NCI-H2107 (cell line): Measurements from ENCODE around the gene MYH7B.

ENCODE experiments used
- DNase-seq: peaks from one replicate; lab custom pipeline; 2025; lab: John Stamatoyannopoulos, UW

The MYH7B gene

GRCh38 chr20:34977365-34978091 is 21.9 kb downstream of the MYH7B start:
- no peak for DNase-seq

DNA sequence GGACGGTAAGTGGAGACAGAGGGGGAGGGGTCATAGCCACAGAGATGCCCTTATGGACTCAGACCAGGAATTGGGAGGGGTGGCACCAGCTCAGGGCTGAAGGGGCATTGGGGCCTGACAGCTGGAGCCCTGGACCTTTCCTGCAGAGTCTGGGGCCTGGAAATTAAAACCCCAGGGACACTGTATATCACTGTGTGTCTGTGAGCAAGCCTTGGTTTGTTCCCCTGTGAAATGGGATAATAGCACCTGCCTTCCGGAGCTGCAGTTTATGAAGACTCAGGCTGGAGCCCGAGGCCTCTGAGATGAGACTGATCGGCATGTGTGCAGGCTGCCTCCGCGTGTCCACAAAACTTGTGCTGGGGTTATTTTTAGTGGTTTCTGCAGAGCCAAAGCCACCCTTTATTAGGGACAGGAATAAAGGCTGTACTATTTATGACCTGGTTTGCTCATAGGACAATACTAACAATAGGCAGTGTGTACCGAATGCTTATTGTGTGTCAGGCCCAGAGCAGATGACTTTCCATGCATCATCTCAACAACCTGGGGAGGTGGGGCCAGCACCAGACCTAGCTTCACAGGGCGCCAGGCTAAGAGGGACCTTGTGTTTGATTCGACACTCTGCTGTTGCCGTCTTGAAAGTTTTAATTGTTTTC is 22.6 kb downstream of the MYH7B start:
- no peak for DNase-seq

DNA sequence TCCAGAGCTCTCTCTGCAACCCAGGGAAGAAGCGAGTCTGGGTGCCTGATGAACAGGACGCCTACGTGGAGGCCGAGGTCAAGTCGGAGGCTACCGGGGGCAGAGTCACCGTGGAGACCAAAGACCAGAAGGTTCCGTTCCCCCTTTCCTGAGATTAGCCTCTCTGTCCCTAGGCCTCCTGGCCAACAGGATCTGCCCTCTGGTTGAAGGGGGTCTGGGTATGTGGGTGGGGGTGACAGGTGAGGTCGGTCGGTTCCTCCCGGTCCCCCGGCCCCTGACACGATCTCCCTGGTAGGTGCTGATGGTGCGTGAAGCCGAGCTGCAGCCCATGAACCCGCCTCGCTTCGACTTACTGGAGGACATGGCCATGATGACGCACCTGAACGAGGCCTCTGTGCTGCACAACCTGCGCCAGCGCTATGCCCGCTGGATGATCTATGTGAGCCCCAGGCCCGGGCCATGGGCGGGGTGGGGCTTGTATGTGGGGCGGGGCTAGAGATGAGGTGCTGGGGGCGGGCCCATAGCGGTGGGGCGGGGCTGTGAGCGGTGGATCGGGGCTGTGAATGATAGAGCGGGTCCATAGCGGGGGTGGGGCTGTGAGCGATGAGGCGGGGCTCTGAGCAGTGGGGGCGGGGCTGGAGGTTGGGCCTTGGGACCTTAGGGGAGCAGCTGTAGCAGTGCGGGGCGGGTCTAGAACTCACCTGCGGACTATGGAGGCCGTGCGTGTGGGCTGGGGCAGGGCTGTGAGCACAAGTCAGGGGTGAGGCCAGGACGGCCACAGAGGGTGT is 23.9 kb downstream of the MYH7B start:
- DNase-seq = no peak

DNA sequence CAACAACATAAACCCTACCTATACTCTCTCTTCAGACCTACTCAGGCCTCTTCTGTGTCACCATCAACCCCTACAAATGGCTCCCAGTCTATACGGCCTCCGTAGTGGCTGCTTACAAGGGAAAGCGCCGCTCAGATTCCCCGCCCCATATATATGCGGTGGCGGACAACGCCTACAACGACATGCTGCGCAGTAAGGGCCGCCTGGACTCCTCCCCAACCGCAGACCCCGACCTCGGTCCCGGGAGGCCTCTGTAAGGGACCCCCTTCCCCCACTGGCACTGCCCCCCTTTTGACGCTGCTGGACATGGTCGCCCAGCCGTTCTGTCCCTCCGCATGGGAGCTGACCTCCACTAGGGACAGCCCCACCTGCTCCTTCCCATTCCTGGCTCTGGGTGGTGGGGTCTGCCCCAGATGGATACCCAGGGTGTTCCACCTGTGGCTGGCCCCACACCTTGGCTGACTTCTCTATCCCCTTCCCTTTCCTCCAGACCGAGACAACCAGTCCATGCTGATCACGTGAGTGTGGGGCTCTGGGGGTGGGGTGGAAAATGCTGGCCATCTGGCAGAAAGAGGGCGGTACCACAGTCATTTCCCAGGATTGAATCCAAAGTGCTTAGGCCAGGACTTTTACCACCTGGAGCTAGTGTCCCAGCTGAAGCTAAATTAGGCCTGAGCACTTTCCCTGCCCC is 25.0 kb downstream of the MYH7B start:
- no peak for DNase-seq

GRCh38 chr20:34982270-34983088 is 26.8 kb downstream of the MYH7B start:
- DNase-seq = no peak

DNA sequence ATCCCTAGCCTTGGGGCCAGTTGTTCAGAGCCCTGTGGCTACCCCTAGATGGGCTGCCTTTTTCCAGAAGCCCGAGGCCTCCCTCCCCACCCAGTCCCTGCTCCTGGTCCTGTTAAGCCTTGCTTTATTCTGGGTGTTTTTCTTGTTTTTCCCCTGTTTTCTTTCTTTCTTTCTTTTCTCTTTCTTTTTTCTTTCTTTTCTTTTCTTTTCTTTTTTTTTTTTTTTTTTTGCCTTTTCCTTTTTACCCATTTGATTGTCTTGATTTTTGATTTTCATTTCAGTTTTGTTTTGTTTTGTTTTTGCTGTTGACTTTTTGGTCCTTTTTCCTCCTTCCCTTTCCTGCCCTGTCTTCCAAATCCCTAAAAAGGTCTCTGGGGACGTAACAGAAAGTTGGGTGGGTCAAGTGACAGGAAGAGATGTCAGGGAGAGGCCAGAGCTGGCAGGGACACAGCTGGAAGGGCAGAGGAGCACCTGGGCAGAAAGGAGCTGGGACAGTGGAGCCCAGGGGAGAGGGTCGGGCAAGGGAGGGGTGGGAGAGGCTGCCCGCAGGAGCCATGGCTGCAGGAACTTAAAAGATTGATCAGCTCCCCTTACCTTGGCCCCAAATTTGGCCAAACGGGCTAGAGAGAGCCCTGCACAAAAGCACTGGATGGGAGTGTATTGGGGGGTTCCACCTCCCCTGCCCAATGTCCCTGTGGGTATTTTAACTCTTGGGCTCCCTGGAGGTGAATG is 27.6 kb downstream of the MYH7B start:
- no peak for DNase-seq

- no peak for DNase-seq
Measured at GRCh38 chr20:34983995-34984735, 28.5 kb downstream of the MYH7B start.

- DNase-seq = no peak
Measured at GRCh38 chr20:34984756-34985261, 29.1 kb downstream of the MYH7B start.

DNA sequence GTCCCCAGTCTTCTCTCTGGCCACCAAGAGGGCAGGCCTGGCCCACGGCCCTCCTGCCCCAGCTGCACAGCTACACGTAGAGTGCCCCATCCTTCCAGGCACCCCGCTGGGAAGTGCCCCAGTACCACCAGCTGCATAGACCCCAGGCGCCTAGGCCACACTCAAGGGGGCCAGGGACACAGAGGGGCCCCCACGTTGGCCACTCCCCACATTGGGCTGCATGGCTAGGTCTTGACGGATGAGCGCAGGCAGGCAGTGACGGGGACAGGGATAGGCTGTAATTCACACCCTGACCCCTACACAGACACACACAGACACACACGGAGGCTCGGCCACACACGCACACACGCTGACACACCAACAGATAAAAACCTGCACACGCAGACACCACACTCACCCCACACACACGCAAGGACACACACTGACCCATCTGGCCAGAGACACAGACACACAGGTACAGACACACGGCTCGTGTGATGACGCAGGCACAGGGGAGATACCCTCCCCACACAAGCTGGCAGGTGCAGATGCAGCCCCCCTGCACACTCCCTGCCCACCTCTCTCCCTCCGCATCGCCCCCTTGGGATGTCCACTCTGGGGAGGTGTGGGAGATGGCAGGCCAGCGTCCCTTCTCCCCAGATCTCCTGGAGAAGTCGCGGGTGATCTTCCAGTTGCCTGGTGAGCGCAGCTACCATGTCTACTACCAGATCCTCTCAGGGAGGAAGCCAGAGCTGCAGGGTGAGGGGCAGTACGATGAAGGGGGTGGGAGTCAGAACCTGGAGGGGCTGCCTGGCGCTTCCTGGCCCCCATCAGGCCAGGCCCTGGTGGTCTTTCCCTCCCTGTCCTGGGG is 30.0 kb downstream of the MYH7B start:
- DNase-seq = no peak

GRCh38 chr20:34986311-34987287 is 30.9 kb downstream of the MYH7B start:
- DNase-seq = no peak

DNA sequence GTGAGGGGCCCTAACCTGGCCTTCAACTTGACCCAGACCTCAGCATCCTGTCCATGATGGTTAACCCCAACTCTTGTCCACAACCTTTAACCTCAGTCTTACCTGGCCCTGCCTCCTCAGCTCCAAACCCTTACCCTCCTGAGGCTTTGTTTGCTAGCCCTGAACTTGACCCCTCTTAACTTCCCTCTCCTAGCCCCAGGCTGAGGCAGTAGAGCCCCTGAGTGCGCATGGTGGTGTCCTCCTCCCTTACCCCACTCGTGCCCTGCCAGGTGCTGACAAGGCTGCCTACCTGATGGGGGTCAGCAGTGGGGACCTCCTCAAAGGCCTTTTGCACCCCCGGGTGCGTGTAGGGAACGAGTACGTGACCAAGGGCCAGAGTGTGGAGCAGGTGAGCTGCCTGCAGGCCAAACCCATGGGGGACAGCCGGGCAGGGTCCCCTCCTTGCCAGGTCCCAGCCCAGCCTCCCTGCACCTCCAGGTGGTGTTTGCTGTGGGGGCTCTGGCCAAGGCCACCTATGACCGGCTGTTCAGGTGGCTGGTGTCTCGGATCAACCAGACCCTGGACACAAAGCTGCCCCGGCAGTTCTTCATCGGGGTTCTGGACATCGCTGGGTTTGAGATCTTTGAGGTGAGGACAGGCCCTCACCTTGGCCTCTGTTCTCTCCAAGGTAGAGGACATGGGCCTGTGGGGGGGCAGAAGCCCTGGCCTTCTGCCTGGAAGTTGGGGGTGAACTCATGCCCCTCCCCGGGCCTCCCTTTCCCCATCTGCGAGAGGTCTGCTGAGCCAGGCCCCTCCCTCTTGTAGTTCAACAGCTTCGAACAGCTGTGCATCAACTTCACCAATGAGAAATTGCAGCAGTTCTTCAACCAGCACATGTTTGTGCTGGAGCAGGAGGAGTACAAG is 31.9 kb downstream of the MYH7B start:
- DNase-seq = no peak

GRCh38 chr20:34988191-34988540 is 32.5 kb downstream of the MYH7B start:
- no peak for DNase-seq

DNA sequence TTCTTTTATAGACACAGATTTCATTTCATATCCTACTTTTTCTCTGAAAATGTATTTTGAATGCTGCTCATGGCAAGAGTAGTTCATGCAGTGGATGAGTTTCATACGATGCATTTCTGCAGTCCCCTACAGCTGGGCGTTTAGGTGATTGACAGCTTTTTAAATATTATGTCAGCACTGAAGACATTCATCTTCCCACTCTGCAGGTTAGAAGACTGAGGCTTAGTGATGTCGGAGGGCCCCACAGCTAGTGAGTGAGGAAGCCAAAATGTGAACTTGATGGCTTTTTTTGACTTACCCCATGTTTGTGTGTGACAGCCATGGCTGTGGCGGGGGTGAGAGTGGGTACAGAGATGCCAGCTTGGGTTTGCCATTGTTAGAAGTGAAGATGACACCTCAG is 33.5 kb downstream of the MYH7B start:
- no peak for DNase-seq

GRCh38 chr20:34989670-34990069 is 34.0 kb downstream of the MYH7B start:
- no peak for DNase-seq

DNA sequence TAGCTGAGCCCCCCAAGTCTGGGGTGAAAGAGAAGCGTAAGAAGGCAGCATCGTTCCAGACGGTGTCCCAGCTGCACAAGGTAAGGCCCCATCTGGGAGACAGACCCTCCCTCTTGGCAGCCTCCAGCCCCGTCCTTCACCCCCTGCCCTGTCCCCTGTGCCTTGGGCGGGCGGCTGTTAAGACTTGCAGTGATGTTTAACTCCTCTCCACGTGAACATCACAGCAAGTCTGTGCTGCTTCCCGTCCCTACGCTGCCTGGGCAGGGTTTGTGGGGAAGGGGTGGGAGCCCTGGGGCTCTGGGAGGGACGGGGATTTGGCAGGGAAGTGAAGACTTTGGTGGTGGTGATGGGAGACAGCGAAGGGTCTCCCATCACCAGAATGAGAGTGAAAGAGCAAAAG is 34.6 kb downstream of the MYH7B start:
- no peak for DNase-seq

GRCh38 chr20:34990661-34991214 is 35.1 kb downstream of the MYH7B start:
- DNase-seq = no peak
